Prostate gland (tissue), 2 donors: ENCODE results near the gene ST3GAL6.

Experiments
- POLR2A ChIP-seq: fragments of 450-650 bp; IDR thresholded peaks from one replicate; pipeline ENCODE4 v1.6.1; 2016; ENCODE audit warnings: antibody characterized with exemption, mild to moderate bottlenecking
- TF ChIP-seq, protein P1 (sequence below), 4 experiments: fragments of 200-600 bp in 2 of 4; fragments of 450-650 bp in 2 of 4; sonication (generic) in 2 of 4; IDR thresholded peaks; 1 replicate in 3 of 4; 2 replicates in 1 of 4; pipeline ENCODE4 v1.5.1; 2016 to 2019; ENCODE audit warnings: antibody characterized with exemption in 4 of 4, mild to moderate bottlenecking in 2 of 4, moderate library complexity in 2 of 4

DNA sequence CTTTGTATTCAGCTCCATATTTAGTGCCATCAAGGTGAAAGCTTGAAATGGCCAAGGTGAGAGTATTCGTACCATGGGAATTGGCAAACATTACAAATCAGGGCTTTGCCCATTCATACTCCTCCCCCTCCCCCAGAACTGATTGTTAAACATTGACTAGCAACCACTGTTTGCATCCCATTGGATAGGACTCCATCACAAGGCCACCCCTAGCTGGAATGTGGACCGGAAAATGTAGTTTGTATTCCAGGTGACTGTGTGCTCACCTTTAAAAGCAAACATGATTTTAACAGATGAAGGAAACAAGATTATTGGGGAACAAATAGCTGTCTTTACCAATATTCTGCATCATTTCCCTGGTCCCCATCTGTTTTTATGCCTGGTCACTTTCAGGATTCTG lies 14.1 kb downstream of the ST3GAL6 start:
- TF ChIP-seq, protein P1, sequence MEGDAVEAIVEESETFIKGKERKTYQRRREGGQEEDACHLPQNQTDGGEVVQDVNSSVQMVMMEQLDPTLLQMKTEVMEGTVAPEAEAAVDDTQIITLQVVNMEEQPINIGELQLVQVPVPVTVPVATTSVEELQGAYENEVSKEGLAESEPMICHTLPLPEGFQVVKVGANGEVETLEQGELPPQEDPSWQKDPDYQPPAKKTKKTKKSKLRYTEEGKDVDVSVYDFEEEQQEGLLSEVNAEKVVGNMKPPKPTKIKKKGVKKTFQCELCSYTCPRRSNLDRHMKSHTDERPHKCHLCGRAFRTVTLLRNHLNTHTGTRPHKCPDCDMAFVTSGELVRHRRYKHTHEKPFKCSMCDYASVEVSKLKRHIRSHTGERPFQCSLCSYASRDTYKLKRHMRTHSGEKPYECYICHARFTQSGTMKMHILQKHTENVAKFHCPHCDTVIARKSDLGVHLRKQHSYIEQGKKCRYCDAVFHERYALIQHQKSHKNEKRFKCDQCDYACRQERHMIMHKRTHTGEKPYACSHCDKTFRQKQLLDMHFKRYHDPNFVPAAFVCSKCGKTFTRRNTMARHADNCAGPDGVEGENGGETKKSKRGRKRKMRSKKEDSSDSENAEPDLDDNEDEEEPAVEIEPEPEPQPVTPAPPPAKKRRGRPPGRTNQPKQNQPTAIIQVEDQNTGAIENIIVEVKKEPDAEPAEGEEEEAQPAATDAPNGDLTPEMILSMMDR (IDR thresholded peaks at IDR 0.05), result no peak
- no peak for TF ChIP-seq POLR2A
